Measurements from ENCODE around the gene POLR3F. TPM values are rescaled to one million over a fixed set of nuclear protein-coding genes. Genes with fewer than 3 reads are reported as not detected.

The POLR3F gene
- total and polyA plus RNA-seq, 9 of the 15 experiments (the other 6 are each of a cell fraction or from before 2014, with no cell fraction given) = 7.0 to 15.0 (median 9.6) TPM

GRCh38 chr20:18507218-18508191 is 40.3 kb downstream of the POLR3F start, which contains the start of gene SEC23B (continued):
- TF ChIP-seq, protein P1, sequence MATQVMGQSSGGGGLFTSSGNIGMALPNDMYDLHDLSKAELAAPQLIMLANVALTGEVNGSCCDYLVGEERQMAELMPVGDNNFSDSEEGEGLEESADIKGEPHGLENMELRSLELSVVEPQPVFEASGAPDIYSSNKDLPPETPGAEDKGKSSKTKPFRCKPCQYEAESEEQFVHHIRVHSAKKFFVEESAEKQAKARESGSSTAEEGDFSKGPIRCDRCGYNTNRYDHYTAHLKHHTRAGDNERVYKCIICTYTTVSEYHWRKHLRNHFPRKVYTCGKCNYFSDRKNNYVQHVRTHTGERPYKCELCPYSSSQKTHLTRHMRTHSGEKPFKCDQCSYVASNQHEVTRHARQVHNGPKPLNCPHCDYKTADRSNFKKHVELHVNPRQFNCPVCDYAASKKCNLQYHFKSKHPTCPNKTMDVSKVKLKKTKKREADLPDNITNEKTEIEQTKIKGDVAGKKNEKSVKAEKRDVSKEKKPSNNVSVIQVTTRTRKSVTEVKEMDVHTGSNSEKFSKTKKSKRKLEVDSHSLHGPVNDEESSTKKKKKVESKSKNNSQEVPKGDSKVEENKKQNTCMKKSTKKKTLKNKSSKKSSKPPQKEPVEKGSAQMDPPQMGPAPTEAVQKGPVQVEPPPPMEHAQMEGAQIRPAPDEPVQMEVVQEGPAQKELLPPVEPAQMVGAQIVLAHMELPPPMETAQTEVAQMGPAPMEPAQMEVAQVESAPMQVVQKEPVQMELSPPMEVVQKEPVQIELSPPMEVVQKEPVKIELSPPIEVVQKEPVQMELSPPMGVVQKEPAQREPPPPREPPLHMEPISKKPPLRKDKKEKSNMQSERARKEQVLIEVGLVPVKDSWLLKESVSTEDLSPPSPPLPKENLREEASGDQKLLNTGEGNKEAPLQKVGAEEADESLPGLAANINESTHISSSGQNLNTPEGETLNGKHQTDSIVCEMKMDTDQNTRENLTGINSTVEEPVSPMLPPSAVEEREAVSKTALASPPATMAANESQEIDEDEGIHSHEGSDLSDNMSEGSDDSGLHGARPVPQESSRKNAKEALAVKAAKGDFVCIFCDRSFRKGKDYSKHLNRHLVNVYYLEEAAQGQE (IDR thresholded peaks at IDR 0.05; ENCODE audit: borderline replicate concordance) = peak; percentile 53
- TF ChIP-seq, protein P1 (CRISPR knock-in tag; IDR thresholded peaks at IDR 0.05; ENCODE audit: low read depth) = no peak
- TF ChIP-seq ZNF24 (IDR thresholded peaks at IDR 0.05) (no peak), ZNF407 (IDR thresholded peaks at IDR 0.05; ENCODE audit: low read depth) (no peak), LCOR (CRISPR knock-in tag; IDR thresholded peaks at IDR 0.05) (0 out of 2 replicates have a peak, but pooled peaks have one; percentile 17), CBX3 (IDR thresholded peaks at IDR 0.05; ENCODE audit: borderline replicate concordance in 1 of 2, low read length in 2 of 2) (0 out of 3 replicates have a peak, but pooled peaks of 1 of the 2 experiments have one; percentile 17)
- TF ChIP-seq, protein P2, sequence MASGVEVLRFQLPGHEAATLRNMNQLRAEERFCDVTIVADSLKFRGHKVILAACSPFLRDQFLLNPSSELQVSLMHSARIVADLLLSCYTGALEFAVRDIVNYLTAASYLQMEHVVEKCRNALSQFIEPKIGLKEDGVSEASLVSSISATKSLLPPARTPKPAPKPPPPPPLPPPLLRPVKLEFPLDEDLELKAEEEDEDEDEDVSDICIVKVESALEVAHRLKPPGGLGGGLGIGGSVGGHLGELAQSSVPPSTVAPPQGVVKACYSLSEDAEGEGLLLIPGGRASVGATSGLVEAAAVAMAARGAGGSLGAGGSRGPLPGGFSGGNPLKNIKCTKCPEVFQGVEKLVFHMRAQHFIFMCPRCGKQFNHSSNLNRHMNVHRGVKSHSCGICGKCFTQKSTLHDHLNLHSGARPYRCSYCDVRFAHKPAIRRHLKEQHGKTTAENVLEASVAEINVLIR (CRISPR knock-in tag; IDR thresholded peaks at IDR 0.05) = peak; percentile 57; the same call in 1 of the 2 replicates
